Loucy (cell line): ENCODE results near the gene APLF.

ENCODE experiments used
- CTCF ChIP-seq: fragments of 200-600 bp; sonication (generic); conservative IDR thresholded peaks from 2 replicates; pipeline ENCODE4 v1.5.1; 2014; ENCODE audit warnings: mild to moderate bottlenecking, antibody characterized with exemption, low read length
- EZH2phosphoT487 ChIP-seq: fragments of 200-600 bp; IDR thresholded peaks from 2 replicates; pipeline ENCODE4 v1.6.1; 2018; ENCODE audit warnings: antibody characterized with exemption, mild to moderate bottlenecking, moderate library complexity, borderline replicate concordance

- TF ChIP-seq CTCF (no peak), EZH2phosphoT487 (no peak)
Measured at GRCh38 chr2:68569604-68570003, 102.2 kb downstream of the APLF start.
